Loucy (cell line): ENCODE results near the gene MAN1A2.

Experiments
- H2AFZ ChIP-seq: fragments of 200-600 bp; sonication (generic); 2 replicates; pipeline ENCODE4 v1.6.0; 2016; ENCODE audit warnings: antibody characterized with exemption, mild to moderate bottlenecking, low read length, moderate library complexity
- H3F3A ChIP-seq: fragments of 200-600 bp; 2 replicates; pipeline ENCODE4 v1.6.0; 2016; ENCODE audit warnings: antibody characterized with exemption, low read depth, mild to moderate bottlenecking
- H3K27me3 ChIP-seq: fragments of 200-600 bp; sonication (generic); 2 replicates; pipeline ENCODE4 v1.6.1; 2014; ENCODE audit warnings: low read length, mild to moderate bottlenecking; ENCODE audit not compliant: insufficient read depth, poor library complexity, severe bottlenecking
- H3K36me3 ChIP-seq: fragments of 200-600 bp; sonication (generic); 2 replicates; pipeline ENCODE4 v1.6.1; 2016; ENCODE audit warnings: low read length; ENCODE audit not compliant: insufficient read depth
- H3K4me1 ChIP-seq: fragments of 200-600 bp; sonication (generic); 2 replicates; pipeline ENCODE4 v1.5.1; 2014; ENCODE audit warnings: low read length, mild to moderate bottlenecking; ENCODE audit not compliant: insufficient read depth, poor library complexity, severe bottlenecking
- H3K4me2 ChIP-seq: fragments of 200-600 bp; sonication (generic); 2 replicates; pipeline ENCODE4 v1.6.0; 2014; ENCODE audit warnings: antibody characterized with exemption, low read length, low read depth, mild to moderate bottlenecking; ENCODE audit not compliant: poor library complexity, severe bottlenecking
- H3K4me3 ChIP-seq: fragments of 200-600 bp; sonication (generic); 2 replicates; pipeline ENCODE4 v1.5.1; 2014; ENCODE audit warnings: low read length, mild to moderate bottlenecking, mixed read lengths; ENCODE audit not compliant: poor library complexity, severe bottlenecking
- H3K79me2 ChIP-seq: fragments of 200-600 bp; sonication (generic); 2 replicates; pipeline ENCODE4 v1.6.1; 2014; ENCODE audit warnings: low read length; ENCODE audit not compliant: insufficient read depth
- H3K9ac ChIP-seq: fragments of 200-600 bp; sonication (generic); 2 replicates; pipeline ENCODE4 v1.6.0; 2014; ENCODE audit warnings: mild to moderate bottlenecking, low read depth, low read length, moderate library complexity; ENCODE audit not compliant: poor library complexity, severe bottlenecking
- H3K9me2 ChIP-seq: fragments of 200-600 bp; sonication (generic); replicated peaks from 2 replicates; pipeline ENCODE4 v1.6.1; 2016; ENCODE audit warnings: low read depth, low read length, mixed read lengths
- H3K9me3 ChIP-seq: fragments of 200-600 bp; sonication (generic); 2 replicates; pipeline ENCODE4 v1.6.1; 2014; ENCODE audit warnings: mild to moderate bottlenecking, antibody characterized with exemption, low read length, low read depth; ENCODE audit not compliant: insufficient read depth
- H4K20me1 ChIP-seq: fragments of 200-600 bp; sonication (generic); 2 replicates; pipeline ENCODE4 v1.6.0; 2014; ENCODE audit warnings: antibody characterized with exemption, low read length, mild to moderate bottlenecking; ENCODE audit not compliant: insufficient read depth, poor library complexity, severe bottlenecking
- EZH2phosphoT487 ChIP-seq: fragments of 200-600 bp; IDR thresholded peaks from 2 replicates; pipeline ENCODE4 v1.6.1; 2018; ENCODE audit warnings: antibody characterized with exemption, mild to moderate bottlenecking, moderate library complexity, borderline replicate concordance
- TF ChIP-seq, protein P1 (sequence below): fragments of 200-600 bp; sonication (generic); conservative IDR thresholded peaks from 2 replicates; pipeline ENCODE4 v1.5.1; 2014; ENCODE audit warnings: mild to moderate bottlenecking, antibody characterized with exemption, low read length

The MAN1A2 gene

DNA sequence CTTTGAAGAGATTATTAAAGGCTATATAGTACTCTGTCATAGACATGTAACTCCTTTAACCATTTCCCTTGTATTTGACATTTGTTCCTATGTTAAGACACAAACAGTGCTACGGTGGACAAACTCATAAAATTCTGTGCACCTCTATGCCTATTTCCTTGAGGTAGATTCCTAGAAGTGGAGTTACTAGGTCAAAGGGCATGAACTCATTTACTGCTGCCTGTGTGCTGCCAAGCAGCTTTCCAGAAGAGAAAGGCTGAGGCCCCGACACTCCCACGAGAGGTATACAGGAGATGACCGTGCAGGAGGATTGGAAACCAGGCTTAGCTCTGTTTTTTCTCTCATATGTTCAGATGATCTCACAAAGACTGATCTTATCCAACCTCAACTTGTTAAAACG lies 204.2 kb downstream of the MAN1A2 start:
- Histone ChIP-seq H3K79me2 (no peaks in the 10 kb centered on the region), H3K9me3 (no peaks in the 10 kb centered on the region), H3K4me2 (no peak overlapping the region), H3K4me1 (peaks cover 5% of the 10 kb centered on the region), H3K36me3 (no peaks in the 10 kb centered on the region), H3K9me2 (no peaks in the 10 kb centered on the region), H3K4me3 (no peak overlapping the region), H3K9ac (no peak overlapping the region), H3K27me3 (no peaks in the 10 kb centered on the region), H4K20me1 (no peaks in the 10 kb centered on the region), H3F3A (no peaks in the 10 kb centered on the region), H2AFZ (no peak overlapping the region)
- TF ChIP-seq, protein P1, sequence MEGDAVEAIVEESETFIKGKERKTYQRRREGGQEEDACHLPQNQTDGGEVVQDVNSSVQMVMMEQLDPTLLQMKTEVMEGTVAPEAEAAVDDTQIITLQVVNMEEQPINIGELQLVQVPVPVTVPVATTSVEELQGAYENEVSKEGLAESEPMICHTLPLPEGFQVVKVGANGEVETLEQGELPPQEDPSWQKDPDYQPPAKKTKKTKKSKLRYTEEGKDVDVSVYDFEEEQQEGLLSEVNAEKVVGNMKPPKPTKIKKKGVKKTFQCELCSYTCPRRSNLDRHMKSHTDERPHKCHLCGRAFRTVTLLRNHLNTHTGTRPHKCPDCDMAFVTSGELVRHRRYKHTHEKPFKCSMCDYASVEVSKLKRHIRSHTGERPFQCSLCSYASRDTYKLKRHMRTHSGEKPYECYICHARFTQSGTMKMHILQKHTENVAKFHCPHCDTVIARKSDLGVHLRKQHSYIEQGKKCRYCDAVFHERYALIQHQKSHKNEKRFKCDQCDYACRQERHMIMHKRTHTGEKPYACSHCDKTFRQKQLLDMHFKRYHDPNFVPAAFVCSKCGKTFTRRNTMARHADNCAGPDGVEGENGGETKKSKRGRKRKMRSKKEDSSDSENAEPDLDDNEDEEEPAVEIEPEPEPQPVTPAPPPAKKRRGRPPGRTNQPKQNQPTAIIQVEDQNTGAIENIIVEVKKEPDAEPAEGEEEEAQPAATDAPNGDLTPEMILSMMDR: no peak
- TF ChIP-seq EZH2phosphoT487: no peak

DNA sequence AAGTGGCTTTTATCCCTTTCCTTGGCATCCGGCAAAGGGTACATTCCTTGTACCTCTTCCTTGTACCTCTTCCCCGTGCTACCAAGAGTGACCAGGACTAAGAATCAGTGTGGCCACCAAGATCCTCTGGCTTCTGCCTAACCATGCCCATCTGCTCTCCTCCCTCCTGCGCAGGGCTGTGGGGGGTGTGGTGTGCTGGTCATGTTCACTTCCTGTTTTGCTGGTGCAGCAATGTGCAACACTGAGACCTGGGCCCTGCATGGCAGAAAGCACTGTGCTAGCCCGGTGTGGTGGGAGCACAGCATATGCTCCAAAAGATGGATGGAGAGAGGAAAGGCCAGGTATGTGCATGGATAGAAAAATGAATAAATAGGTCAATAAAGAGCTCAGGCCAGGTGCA lies 205.3 kb downstream of the MAN1A2 start:
- Histone ChIP-seq H3K4me1 (peaks cover 5% of the 10 kb centered on the region), H3K79me2 (no peaks in the 10 kb centered on the region), H3K9me2 (no peaks in the 10 kb centered on the region), H4K20me1 (no peaks in the 10 kb centered on the region), H2AFZ (no peak overlapping the region; the same call in 1 of the 2 replicates), H3K36me3 (no peaks in the 10 kb centered on the region), H3K4me2 (no peak overlapping the region), H3K4me3 (no peak overlapping the region), H3F3A (no peaks in the 10 kb centered on the region), H3K9me3 (no peaks in the 10 kb centered on the region), H3K9ac (no peak overlapping the region), H3K27me3 (no peaks in the 10 kb centered on the region)
- TF ChIP-seq, protein P1: no peak
- no peak for TF ChIP-seq EZH2phosphoT487

DNA sequence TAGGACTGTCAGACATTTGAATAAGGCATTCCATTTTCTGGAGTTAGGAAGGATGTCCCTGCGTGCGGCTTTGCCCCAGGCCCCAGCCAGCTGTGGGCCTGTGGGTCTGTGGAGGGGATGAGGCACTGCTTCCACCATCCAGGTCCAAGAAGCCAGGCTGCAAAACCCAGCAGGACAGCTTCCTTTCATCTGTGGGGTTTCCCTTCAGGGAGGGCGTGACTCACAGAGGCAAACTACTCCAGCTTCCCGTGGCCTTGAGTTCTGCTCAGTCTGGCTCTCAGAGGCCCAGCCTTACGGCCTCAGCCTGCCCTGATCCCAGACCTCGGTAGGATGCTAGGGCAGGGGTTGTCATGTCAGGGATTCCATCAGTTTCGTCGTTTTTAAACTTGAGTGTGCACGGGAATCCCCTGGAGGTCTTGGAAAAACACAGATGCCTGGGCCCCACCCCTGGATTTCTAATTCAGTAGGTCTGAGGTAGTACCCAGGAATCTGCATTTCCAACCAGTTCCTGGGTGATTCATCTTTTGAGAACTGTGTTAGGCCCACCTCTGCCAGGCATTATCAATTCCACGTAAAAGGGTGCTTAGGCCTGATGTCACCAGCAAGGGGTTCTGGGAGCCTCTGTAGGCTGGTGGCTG lies 206.3 kb downstream of the MAN1A2 start:
- no peak overlapping the region for H3K4me3 ChIP-seq
- no peaks in the 10 kb centered on the region for H3K36me3 ChIP-seq
- no peaks in the 10 kb centered on the region for H3K9me2 ChIP-seq
- no peaks in the 10 kb centered on the region for H3K79me2 ChIP-seq
- no peak overlapping the region for H3K4me2 ChIP-seq
- no peaks in the 10 kb centered on the region for H3K27me3 ChIP-seq
- no peak for TF ChIP-seq EZH2phosphoT487
- no peak overlapping the region for H2AFZ ChIP-seq
- H3K9me3 ChIP-seq: no peaks in the 10 kb centered on the region
- H4K20me1 ChIP-seq: no peaks in the 10 kb centered on the region
- H3F3A ChIP-seq: no peaks in the 10 kb centered on the region
- H3K4me1 ChIP-seq: peaks cover 5% of the 10 kb centered on the region
- H3K9ac ChIP-seq: no peak overlapping the region
